HCT116 (cell line): ENCODE results near the gene TAMM41.

Source experiments
- CTCF ChIP-seq, 3 experiments: fragments of 200-600 bp in 1 of 3; sonication (generic) in 1 of 3; IDR thresholded peaks in 2 of 3; conservative IDR thresholded peaks in 1 of 3; 2 replicates each; pipeline ENCODE4 v1.5.1; 2012 to 2017; ENCODE audit warnings: low read depth in 2 of 3, low read length in 2 of 3, antibody characterized with exemption in 1 of 3, borderline replicate concordance in 1 of 3, control low read depth in 1 of 3, mild to moderate bottlenecking in 1 of 3, mixed read lengths in 1 of 3, mixed run types in 1 of 3, moderate library complexity in 1 of 3; ENCODE audit not compliant: insufficient read depth in 1 of 3
- EZH2phosphoT487 ChIP-seq: fragments of 200-600 bp; IDR thresholded peaks from 2 replicates; pipeline ENCODE4 v1.6.1; 2018; ENCODE audit warnings: antibody characterized with exemption, borderline replicate concordance
- POLR2A ChIP-seq: IDR thresholded peaks from 2 replicates; pipeline ENCODE4 v1.7.0; 2011; ENCODE audit warnings: borderline replicate concordance; ENCODE audit not compliant: insufficient read depth, insufficient read length; ENCODE audit errors: extremely low read depth

- TF ChIP-seq POLR2A, result no peak
- no peak for TF ChIP-seq CTCF (IDR thresholded peaks at IDR 0.05 in 2 of 3, conservative IDR thresholded peaks at IDR 0.05 in 1 of 3; ENCODE audit: borderline replicate concordance in 1 of 3, insufficient read depth in 1 of 3, low read depth in 2 of 3, low read length in 2 of 3)
- TF ChIP-seq EZH2phosphoT487, result no peak
Observed at GRCh38 chr3:11810276-11810675, 36.4 kb downstream of the TAMM41 start.
